HUES6 (cell line): Measurements from ENCODE around the gene BBX.

Experiments used
- H3K27ac ChIP-seq: 2 replicates; pipeline ENCODE4 v1.7.0; 2013; ENCODE audit warnings: low read depth, mild to moderate bottlenecking, low read length, inconsistent platforms
- H3K27me3 ChIP-seq: 2 replicates; pipeline ENCODE4 v1.6.1; 2013; ENCODE audit warnings: low read length; ENCODE audit not compliant: control insufficient read depth, insufficient read depth
- H3K36me3 ChIP-seq: 2 replicates; pipeline ENCODE4 v1.6.1; 2013; ENCODE audit warnings: low read length; ENCODE audit not compliant: control insufficient read depth, insufficient read depth
- H3K4me1 ChIP-seq: 2 replicates; pipeline ENCODE4 v1.6.1; 2013; ENCODE audit warnings: low read length; ENCODE audit not compliant: control insufficient read depth, insufficient read depth
- H3K4me3 ChIP-seq: 2 replicates; pipeline ENCODE4 v1.5.1; 2013; ENCODE audit warnings: low read depth, low read length
- H3K9ac ChIP-seq: one replicate; pipeline ENCODE4 v1.6.1; 2013; ENCODE audit warnings: mild to moderate bottlenecking, low read length
- H3K9me3 ChIP-seq: 2 replicates; pipeline ENCODE4 v1.6.1; 2013; ENCODE audit warnings: low read depth, low read length; ENCODE audit not compliant: control insufficient read depth, insufficient read depth

Gene BBX

GRCh38 chr3:107767897-107768605 is 245.3 kb downstream of the BBX start:
- Histone ChIP-seq H3K27ac (no peak overlapping the region), H3K9ac (no peak overlapping the region), H3K36me3 (peaks cover 2% of the 10 kb centered on the region), H3K27me3 (no peaks in the 10 kb centered on the region), H3K4me3 (no peak overlapping the region), H3K9me3 (no peaks in the 10 kb centered on the region), H3K4me1 (no peaks in the 10 kb centered on the region)

- H3K9me3 ChIP-seq = no peaks in the 10 kb centered on the region
- no peaks in the 10 kb centered on the region for H3K27me3 ChIP-seq
- H3K4me1 ChIP-seq = no peaks in the 10 kb centered on the region
- H3K27ac ChIP-seq = no peak overlapping the region
- H3K9ac ChIP-seq = no peak overlapping the region
- H3K4me3 ChIP-seq = no peak overlapping the region
- peaks cover 20% of the 10 kb centered on the region for H3K36me3 ChIP-seq
Observed at GRCh38 chr3:107769882-107770281, 247.1 kb downstream of the BBX start.

GRCh38 chr3:107772016-107772415 is 249.3 kb downstream of the BBX start:
- no peaks in the 10 kb centered on the region for H3K27me3 ChIP-seq
- peaks cover 23% of the 10 kb centered on the region for H3K36me3 ChIP-seq
- no peak overlapping the region for H3K9ac ChIP-seq
- no peak overlapping the region for H3K4me3 ChIP-seq
- no peaks in the 10 kb centered on the region for H3K4me1 ChIP-seq
- H3K9me3 ChIP-seq = no peaks in the 10 kb centered on the region
- no peak overlapping the region for H3K27ac ChIP-seq

- Histone ChIP-seq H3K4me1 (no peaks in the 10 kb centered on the region), H3K36me3 (peaks cover 47% of the 10 kb centered on the region), H3K27ac (no peak overlapping the region), H3K27me3 (no peaks in the 10 kb centered on the region), H3K9me3 (no peaks in the 10 kb centered on the region), H3K9ac (no peak overlapping the region), H3K4me3 (no peak overlapping the region)
Observed at GRCh38 chr3:107775974-107776373, 253.2 kb downstream of the BBX start.

- Histone ChIP-seq H3K27me3 (no peaks in the 10 kb centered on the region), H3K9ac (no peak overlapping the region), H3K27ac (no peak overlapping the region), H3K4me3 (no peak overlapping the region), H3K36me3 (peaks cover 36% of the 10 kb centered on the region), H3K9me3 (no peaks in the 10 kb centered on the region), H3K4me1 (no peaks in the 10 kb centered on the region)
Observed at GRCh38 chr3:107781253-107781652, 258.5 kb downstream of the BBX start.

GRCh38 chr3:107782054-107782453 is 259.3 kb downstream of the BBX start:
- Histone ChIP-seq H3K4me1 (no peaks in the 10 kb centered on the region), H3K4me3 (no peak overlapping the region), H3K9ac (no peak overlapping the region), H3K27me3 (no peaks in the 10 kb centered on the region), H3K9me3 (no peaks in the 10 kb centered on the region), H3K36me3 (peaks cover 36% of the 10 kb centered on the region), H3K27ac (no peak overlapping the region)

GRCh38 chr3:107790612-107791011 is 267.9 kb downstream of the BBX start:
- no peak overlapping the region for H3K9ac ChIP-seq
- H3K36me3 ChIP-seq = peaks cover 26% of the 10 kb centered on the region
- no peaks in the 10 kb centered on the region for H3K27me3 ChIP-seq
- H3K4me3 ChIP-seq = no peak overlapping the region
- no peaks in the 10 kb centered on the region for H3K9me3 ChIP-seq
- H3K4me1 ChIP-seq = no peaks in the 10 kb centered on the region
- H3K27ac ChIP-seq = no peak overlapping the region

GRCh38 chr3:107791027-107791426 is 268.3 kb downstream of the BBX start:
- Histone ChIP-seq H3K4me3 (no peak overlapping the region), H3K36me3 (peaks cover 26% of the 10 kb centered on the region), H3K27ac (no peak overlapping the region), H3K4me1 (no peaks in the 10 kb centered on the region), H3K9me3 (no peaks in the 10 kb centered on the region), H3K27me3 (no peaks in the 10 kb centered on the region), H3K9ac (no peak overlapping the region)

- Histone ChIP-seq H3K9ac (no peak overlapping the region), H3K4me1 (no peaks in the 10 kb centered on the region), H3K36me3 (peaks cover 26% of the 10 kb centered on the region)
Observed at GRCh38 chr3:107791450-107791849, 268.7 kb downstream of the BBX start.

GRCh38 chr3:107794664-107795443 is 272.1 kb downstream of the BBX start:
- Histone ChIP-seq H3K9me3 (no peaks in the 10 kb centered on the region), H3K9ac (no peak overlapping the region), H3K36me3 (peaks cover 41% of the 10 kb centered on the region), H3K27me3 (no peaks in the 10 kb centered on the region), H3K4me3 (no peak overlapping the region), H3K4me1 (no peaks in the 10 kb centered on the region), H3K27ac (no peak overlapping the region)

More at GRCh38 chr3:107791450-107791849, 268.7 kb downstream of the BBX start:
- H3K4me3 ChIP-seq = no peak overlapping the region
- no peaks in the 10 kb centered on the region for H3K9me3 ChIP-seq
- H3K27ac ChIP-seq = no peak overlapping the region
- H3K27me3 ChIP-seq = no peaks in the 10 kb centered on the region

GRCh38 chr3:107795514-107796094 is 272.8 kb downstream of the BBX start:
- Histone ChIP-seq H3K9me3 (no peaks in the 10 kb centered on the region), H3K4me1 (no peaks in the 10 kb centered on the region), H3K36me3 (peaks cover 39% of the 10 kb centered on the region), H3K4me3 (no peak overlapping the region), H3K27ac (0 out of 2 replicates have a peak overlapping the region, but pooled peaks have one; percentile 3), H3K9ac (no peak overlapping the region), H3K27me3 (no peaks in the 10 kb centered on the region)
